Cardiac muscle cell (in vitro differentiated cells and primary cell): Measurements from ENCODE around the gene MAD2L1BP. TPM values are rescaled to one million over a fixed set of nuclear protein-coding genes. Genes with fewer than 3 reads are reported as not detected.
"Not testable (repeated sequence)": the region's sequence is repeated elsewhere in the genome, so short reads cannot be mapped to it uniquely, and the experiment has no call there.

Source experiments
- DNase-seq, 2 donors: peaks; one replicate each; pipeline versions ENCODE4 v3.0.0 to v3.0.0-alpha.2; 2010 to 2017; ENCODE audit warnings: low read depth in 1 of 2, low spot score in 1 of 2
- H3K27ac ChIP-seq: fragments of 200-600 bp; sonication (generic); 2 replicates; pipeline ENCODE4 v1.5.1; 2016
- H3K27me3 ChIP-seq: fragments of 200-600 bp; sonication (generic); 2 replicates; pipeline ENCODE4 v1.6.0; 2016; ENCODE audit warnings: control low read depth
- H3K36me3 ChIP-seq: fragments of 200-600 bp; sonication (generic); 2 replicates; pipeline ENCODE4 v1.5.1; 2016; ENCODE audit warnings: control low read depth
- H3K4me1 ChIP-seq: fragments of 200-600 bp; sonication (generic); 2 replicates; pipeline ENCODE4 v1.8.1; 2017; ENCODE audit warnings: low read depth, mild to moderate bottlenecking, mixed run types
- H3K4me3 ChIP-seq: fragments of 200-600 bp; sonication (generic); 2 replicates; pipeline ENCODE4 v1.5.1; 2016; ENCODE audit warnings: mild to moderate bottlenecking
- H3K9me3 ChIP-seq: fragments of 200-600 bp; sonication (generic); 2 replicates; pipeline ENCODE4 v1.5.1; 2017; ENCODE audit warnings: low read depth, mild to moderate bottlenecking, control low read depth
- CTCF ChIP-seq: IDR thresholded peaks from 2 replicates; pipeline ENCODE4 v1.5.1; 2012; ENCODE audit warnings: low read depth, mild to moderate bottlenecking, low read length
- polyA plus RNA-seq: library from polyadenylated mRNA; unstranded; fragments of >200 nt; fragmentation: Nextera tagmentation; extraction: Ambion mirVana; gene quantifications from 2 replicates; pipeline ENCODE4 v1.2.1, GENCODE V29; 2016
- total RNA-seq: library from RNA; depleted of rRNA; stranded (reverse); fragments of >200 nt; gene quantifications from 2 replicates; pipeline ENCODE4 v1.2.3, GENCODE V29; 2016

MAD2L1BP gene
- total and polyA plus RNA-seq, 2 experiments from 2014 or later = 34.0 to 53.7 TPM

GRCh38 chr6:43628393-43629103 lies 7.1 kb upstream of the MAD2L1BP start:
- Histone ChIP-seq H3K27me3 (no peaks in the 10 kb centered on the region), H3K4me3 (peak overlapping the region; percentile 84), H3K27ac (peak overlapping the region; percentile 83), H3K4me1 (peaks cover 14% of the 10 kb centered on the region), H3K36me3 (peaks cover 15% of the 10 kb centered on the region), H3K9me3 (no peaks in the 10 kb centered on the region)
- peak; percentile 50 to 67 for DNase-seq
- TF ChIP-seq CTCF = no peak

GRCh38 chr6:43629104-43629504 lies 6.5 kb upstream of the MAD2L1BP start, which contains the start of gene GTPBP2:
Gene GTPBP2, minus strand, starts transcription at chr6:43629264. Its CDS starts 102 bp downstream, at chr6:43629162.
- TF ChIP-seq CTCF = no peak
- Histone ChIP-seq H3K4me1 (peaks cover 14% of the 10 kb centered on the region), H3K27me3 (no peaks in the 10 kb centered on the region), H3K36me3 (peaks cover 10% of the 10 kb centered on the region), H3K27ac (peak within 1 kb of the TSS; percentile 92), H3K9me3 (no peaks in the 10 kb centered on the region), H3K4me3 (peak within 1 kb of the TSS; percentile 84)
- peak; percentile 100 for DNase-seq

- H3K4me1 ChIP-seq = peaks cover 14% of the 10 kb centered on the region
- no peaks in the 10 kb centered on the region for H3K9me3 ChIP-seq
- no peak for TF ChIP-seq CTCF
- H3K36me3 ChIP-seq = peaks cover 9% of the 10 kb centered on the region
- H3K4me3 ChIP-seq = peak overlapping the region; percentile 84
- H3K27me3 ChIP-seq = no peaks in the 10 kb centered on the region
- peak; percentile 98 to 99 for DNase-seq
- peak overlapping the region; percentile 92 for H3K27ac ChIP-seq
Observed at GRCh38 chr6:43629505-43630300, 5.9 kb upstream of the MAD2L1BP start.

GRCh38 chr6:43630980-43631619 lies 4.5 kb upstream of the MAD2L1BP start:
- TF ChIP-seq CTCF = no peak
- peaks cover 14% of the 10 kb centered on the region for H3K4me1 ChIP-seq
- H3K36me3 ChIP-seq = peaks cover 2% of the 10 kb centered on the region
- no peaks in the 10 kb centered on the region for H3K9me3 ChIP-seq
- DNase-seq = no peak
- no peaks in the 10 kb centered on the region for H3K27me3 ChIP-seq
- peak overlapping the region; percentile 92 for H3K27ac ChIP-seq
- no peak overlapping the region for H3K4me3 ChIP-seq

- peaks cover 23% of the 10 kb centered on the region for H3K4me1 ChIP-seq
- not testable (repeated sequence) for H3K27me3 ChIP-seq, H3K4me3 ChIP-seq, H3K9me3 ChIP-seq, DNase-seq, H3K27ac ChIP-seq, H3K36me3 ChIP-seq
Observed at GRCh38 chr6:43633002-43633401, 2.6 kb upstream of the MAD2L1BP start.
